Liver (tissue), 9 donors: Measurements from ENCODE around the gene SKIC2. TPM values are rescaled to one million over a fixed set of nuclear protein-coding genes. Genes with fewer than 3 reads are reported as not detected.

Source experiments
- DNase-seq: peaks from one replicate; pipeline ENCODE4 v3.0.0-alpha.2; 2017; ENCODE audit warnings: low spot score
- H3K27ac ChIP-seq, 2 donors: one replicate each; pipeline ENCODE4 v1.7.0; 2013; ENCODE audit warnings: inconsistent platforms in 2 of 2, low read length in 2 of 2, control low read depth in 1 of 2, low read depth in 1 of 2, mild to moderate bottlenecking in 1 of 2
- H3K27me3 ChIP-seq, 4 donors: one replicate each; pipeline versions ENCODE4 v1.6.1 to v1.7.0; 2013; ENCODE audit warnings: low read length in 3 of 4, inconsistent platforms in 1 of 4, mild to moderate bottlenecking in 1 of 4, moderate library complexity in 1 of 4; ENCODE audit not compliant: control insufficient read depth in 4 of 4, insufficient read depth in 4 of 4
- H3K36me3 ChIP-seq, 4 donors: one replicate each; pipeline versions ENCODE4 v1.6.1 to v1.7.0; 2013; ENCODE audit warnings: low read length in 3 of 4, mild to moderate bottlenecking in 3 of 4, low read depth in 1 of 4, moderate library complexity in 1 of 4; ENCODE audit not compliant: control insufficient read depth in 4 of 4, insufficient read depth in 3 of 4
- H3K4me1 ChIP-seq, 4 donors: one replicate each; pipeline versions ENCODE4 v1.6.1 to v1.7.0; 2013; ENCODE audit warnings: low read length in 3 of 4, mild to moderate bottlenecking in 3 of 4, moderate library complexity in 1 of 4; ENCODE audit not compliant: control insufficient read depth in 4 of 4, insufficient read depth in 4 of 4
- H3K4me3 ChIP-seq, 3 donors: one replicate each; pipeline versions ENCODE4 v1.6.1 to v1.7.0; 2013; ENCODE audit warnings: low read length in 3 of 3, control low read depth in 1 of 3, low read depth in 1 of 3, mild to moderate bottlenecking in 1 of 3
- H3K9ac ChIP-seq, 2 donors: one replicate each; pipeline ENCODE4 v1.7.0; 2013; ENCODE audit warnings: low read length in 2 of 2, mild to moderate bottlenecking in 2 of 2, moderate library complexity in 2 of 2, control low read depth in 1 of 2, low read depth in 1 of 2
- H3K9me3 ChIP-seq, 4 donors: one replicate each; pipeline versions ENCODE4 v1.6.1 to v1.7.0; 2013; ENCODE audit warnings: low read length in 3 of 4; ENCODE audit not compliant: control insufficient read depth in 4 of 4
- EGR1 ChIP-seq, 2 donors: IDR thresholded peaks; 2 replicates each; pipeline ENCODE4 v1.6.1; 2016 to 2018; ENCODE audit warnings: antibody characterized with exemption in 2 of 2, low read depth in 2 of 2
- FOXA1 ChIP-seq: IDR thresholded peaks from 2 replicates; pipeline ENCODE4 v1.6.1; 2016; ENCODE audit warnings: antibody characterized with exemption
- FOXA2 ChIP-seq: IDR thresholded peaks from 2 replicates; pipeline ENCODE4 v1.6.1; 2016; ENCODE audit warnings: antibody characterized with exemption
- GABPA ChIP-seq, 2 donors: IDR thresholded peaks in 1 of 2; conservative IDR thresholded peaks in 1 of 2; 2 replicates each; pipeline ENCODE4 v1.6.1; 2016; ENCODE audit warnings: antibody characterized with exemption in 2 of 2, mild to moderate bottlenecking in 1 of 2, moderate library complexity in 1 of 2
- HNF4A ChIP-seq, 2 donors: conservative IDR thresholded peaks; 2 replicates each; pipeline ENCODE4 v1.6.1; 2016; ENCODE audit warnings: antibody characterized with exemption in 2 of 2, mild to moderate bottlenecking in 2 of 2
- HNF4G ChIP-seq: IDR thresholded peaks from 2 replicates; pipeline ENCODE4 v1.6.1; 2016; ENCODE audit warnings: antibody characterized with exemption
- JUND ChIP-seq, 2 donors: IDR thresholded peaks; 2 replicates each; pipeline ENCODE4 v1.6.1; 2016; ENCODE audit warnings: antibody characterized with exemption in 2 of 2
- NR2F2 ChIP-seq: IDR thresholded peaks from 2 replicates; pipeline ENCODE4 v1.6.1; 2016; ENCODE audit warnings: antibody characterized with exemption
- RAD21 ChIP-seq, 2 donors: IDR thresholded peaks; 2 replicates each; pipeline ENCODE4 v1.6.1; 2016; ENCODE audit warnings: antibody characterized with exemption in 2 of 2, mild to moderate bottlenecking in 2 of 2
- RXRA ChIP-seq, 2 donors: IDR thresholded peaks; 2 replicates each; pipeline ENCODE4 v1.6.1; 2017 to 2018; ENCODE audit warnings: antibody characterized with exemption in 2 of 2, mild to moderate bottlenecking in 1 of 2
- SP1 ChIP-seq: IDR thresholded peaks from 2 replicates; pipeline ENCODE4 v1.6.1; 2018; ENCODE audit warnings: antibody characterized with exemption, mild to moderate bottlenecking
- TAF1 ChIP-seq: conservative IDR thresholded peaks from 2 replicates; pipeline ENCODE4 v1.6.1; 2016; ENCODE audit warnings: antibody characterized with exemption, mild to moderate bottlenecking
- YY1 ChIP-seq: IDR thresholded peaks from 2 replicates; pipeline ENCODE4 v1.6.1; 2016; ENCODE audit warnings: antibody characterized with exemption, mild to moderate bottlenecking
- WGBS: extraction: QIAGEN DNeasy Blood & Tissue Kit; methylation state at CpG from one replicate; pipeline ENCODE4 v1.1.7; 2013; 5-methylcytosine and 5-hydroxymethylcytosine counted together
- polyA plus RNA-seq, 2 donors: library from polyadenylated mRNA; stranded (reverse) in 1 of 2; unstranded in 1 of 2; fragments of 200-250 nt in 1 of 2; fragments of >200 nt in 1 of 2; fragmentation: Nextera tagmentation in 1 of 2; extraction: Ambion mirVana in 1 of 2; gene quantifications; one replicate each; pipeline versions ENCODE4 v1.2.1 to v1.2.3, GENCODE V29; 2013 to 2015
- total RNA-seq, 2 donors: library from RNA; depleted of rRNA; stranded (reverse); fragments of >200 nt; gene quantifications; one replicate each; pipeline ENCODE4 v1.2.3, GENCODE V29; 2014
- TF ChIP-seq, protein P1 (sequence below): IDR thresholded peaks from 2 replicates; pipeline ENCODE4 v1.6.1; 2016; ENCODE audit warnings: antibody characterized with exemption
- TF ChIP-seq, protein P2 (sequence below): IDR thresholded peaks from 2 replicates; pipeline ENCODE4 v1.6.1; 2016; ENCODE audit warnings: antibody characterized with exemption
- TF ChIP-seq, protein P3 (sequence below): IDR thresholded peaks from 2 replicates; pipeline ENCODE4 v1.6.1; 2016; ENCODE audit warnings: antibody characterized with exemption
- TF ChIP-seq, protein P4 (sequence below): fragments of 150-350 bp; IDR thresholded peaks from 2 replicates; pipeline ENCODE4 v1.5.1; 2017; ENCODE audit warnings: improper control_type of control experiment, low read depth, low read length; ENCODE audit not compliant: missing input control
- donor health status: healthy.
- donor health status: healthy.
- donor health status: healthy.
- donor health status: healthy.
- donor health status: healthy.

SKIC2 gene
- total and polyA plus RNA-seq, 4 donors: 26.7 to 57.6 (median 34.5) TPM

DNA sequence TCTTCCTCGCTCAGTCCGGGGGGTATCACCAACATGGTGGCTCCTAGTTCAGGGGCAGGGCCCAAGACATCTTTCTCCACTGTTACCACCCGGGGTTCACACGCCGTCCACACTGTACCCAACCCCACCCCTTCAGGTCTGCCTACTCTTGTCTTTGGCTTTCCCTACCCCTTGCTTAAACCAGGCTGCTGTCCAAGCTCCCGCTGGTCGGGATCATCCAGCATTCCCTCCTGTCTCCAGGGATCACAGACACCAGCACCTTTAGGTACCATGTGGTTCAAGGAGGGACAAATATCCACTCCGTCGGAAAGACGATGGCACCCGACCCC is 599 bp upstream of the SKIC2 start:
- H3K9ac ChIP-seq: peak overlapping the region; percentile 66 to 91
- peaks cover 4 to 27% (median 22%) of the 10 kb centered on the region in 4 donors for H3K4me1 ChIP-seq
- H3K9me3 ChIP-seq: no peaks in the 10 kb centered on the region
- no peaks in the 10 kb centered on the region for H3K27me3 ChIP-seq
- peaks cover 10 to 60% (median 39%) of the 10 kb centered on the region in 4 donors for H3K36me3 ChIP-seq
- H3K4me3 ChIP-seq: peak overlapping the region; percentile 55 to 97 (median 91)
- TF ChIP-seq GABPA (IDR thresholded peaks at IDR 0.05 in 1 of 2, conservative IDR thresholded peaks at IDR 0.05 in 1 of 2): no peak
- no peak for TF ChIP-seq RXRA (IDR thresholded peaks at IDR 0.05)
- TF ChIP-seq JUND (IDR thresholded peaks at IDR 0.05): no peak
- TF ChIP-seq HNF4G: no peak
- TF ChIP-seq FOXA2: no peak
- TF ChIP-seq, protein P1, sequence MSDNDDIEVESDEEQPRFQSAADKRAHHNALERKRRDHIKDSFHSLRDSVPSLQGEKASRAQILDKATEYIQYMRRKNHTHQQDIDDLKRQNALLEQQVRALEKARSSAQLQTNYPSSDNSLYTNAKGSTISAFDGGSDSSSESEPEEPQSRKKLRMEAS: no peak
- TF ChIP-seq, protein P2, sequence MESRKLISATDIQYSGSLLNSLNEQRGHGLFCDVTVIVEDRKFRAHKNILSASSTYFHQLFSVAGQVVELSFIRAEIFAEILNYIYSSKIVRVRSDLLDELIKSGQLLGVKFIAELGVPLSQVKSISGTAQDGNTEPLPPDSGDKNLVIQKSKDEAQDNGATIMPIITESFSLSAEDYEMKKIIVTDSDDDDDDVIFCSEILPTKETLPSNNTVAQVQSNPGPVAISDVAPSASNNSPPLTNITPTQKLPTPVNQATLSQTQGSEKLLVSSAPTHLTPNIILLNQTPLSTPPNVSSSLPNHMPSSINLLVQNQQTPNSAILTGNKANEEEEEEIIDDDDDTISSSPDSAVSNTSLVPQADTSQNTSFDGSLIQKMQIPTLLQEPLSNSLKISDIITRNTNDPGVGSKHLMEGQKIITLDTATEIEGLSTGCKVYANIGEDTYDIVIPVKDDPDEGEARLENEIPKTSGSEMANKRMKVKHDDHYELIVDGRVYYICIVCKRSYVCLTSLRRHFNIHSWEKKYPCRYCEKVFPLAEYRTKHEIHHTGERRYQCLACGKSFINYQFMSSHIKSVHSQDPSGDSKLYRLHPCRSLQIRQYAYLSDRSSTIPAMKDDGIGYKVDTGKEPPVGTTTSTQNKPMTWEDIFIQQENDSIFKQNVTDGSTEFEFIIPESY: no peak
- TF ChIP-seq, protein P3, sequence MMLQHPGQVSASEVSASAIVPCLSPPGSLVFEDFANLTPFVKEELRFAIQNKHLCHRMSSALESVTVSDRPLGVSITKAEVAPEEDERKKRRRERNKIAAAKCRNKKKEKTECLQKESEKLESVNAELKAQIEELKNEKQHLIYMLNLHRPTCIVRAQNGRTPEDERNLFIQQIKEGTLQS: no peak
- no peak for TF ChIP-seq YY1
- no peak for TF ChIP-seq TAF1
- no peak for TF ChIP-seq FOXA1
- no peak for TF ChIP-seq NR2F2
- no peak for TF ChIP-seq EGR1 (IDR thresholded peaks at IDR 0.05; ENCODE audit: low read depth in 2 of 2)
- no peak for TF ChIP-seq SP1
- WGBS: 10% methylated on average over 11 of the region's 11 CpGs
- no peak for DNase-seq
- peak overlapping the region; percentile 79 to 87 for H3K27ac ChIP-seq

DNA sequence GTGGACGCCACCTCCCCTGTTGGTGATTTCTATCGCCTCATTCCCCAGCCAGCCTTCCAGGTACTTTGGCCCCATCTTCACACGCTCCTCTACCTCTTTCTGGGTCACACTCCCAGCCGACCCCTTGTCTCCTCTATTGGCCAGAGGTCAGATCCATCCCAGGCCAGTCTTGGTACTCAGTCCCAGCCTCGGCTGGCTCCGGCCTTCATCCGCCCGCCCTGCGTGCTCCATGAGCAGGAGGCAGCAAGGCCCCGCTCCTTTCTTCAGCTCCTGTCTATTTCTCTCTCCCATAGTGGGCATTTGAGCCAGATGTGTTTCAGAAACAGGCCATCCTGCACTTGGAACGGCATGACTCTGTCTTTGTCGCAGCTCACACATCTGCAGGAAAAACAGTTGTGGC is 2.6 kb downstream of the SKIC2 start:
- TF ChIP-seq, protein P3: no peak
- TF ChIP-seq RAD21 (IDR thresholded peaks at IDR 0.05) (no peak), GABPA (IDR thresholded peaks at IDR 0.05 in 1 of 2, conservative IDR thresholded peaks at IDR 0.05 in 1 of 2) (no peak), NR2F2 (no peak), FOXA2 (no peak), JUND (IDR thresholded peaks at IDR 0.05) (no peak), SP1 (no peak), HNF4G (no peak), HNF4A (conservative IDR thresholded peaks at IDR 0.05) (no peak), FOXA1 (no peak), TAF1 (no peak), YY1 (no peak), RXRA (IDR thresholded peaks at IDR 0.05) (no peak), EGR1 (IDR thresholded peaks at IDR 0.05; ENCODE audit: low read depth in 2 of 2) (no peak)
- TF ChIP-seq, protein P4, sequence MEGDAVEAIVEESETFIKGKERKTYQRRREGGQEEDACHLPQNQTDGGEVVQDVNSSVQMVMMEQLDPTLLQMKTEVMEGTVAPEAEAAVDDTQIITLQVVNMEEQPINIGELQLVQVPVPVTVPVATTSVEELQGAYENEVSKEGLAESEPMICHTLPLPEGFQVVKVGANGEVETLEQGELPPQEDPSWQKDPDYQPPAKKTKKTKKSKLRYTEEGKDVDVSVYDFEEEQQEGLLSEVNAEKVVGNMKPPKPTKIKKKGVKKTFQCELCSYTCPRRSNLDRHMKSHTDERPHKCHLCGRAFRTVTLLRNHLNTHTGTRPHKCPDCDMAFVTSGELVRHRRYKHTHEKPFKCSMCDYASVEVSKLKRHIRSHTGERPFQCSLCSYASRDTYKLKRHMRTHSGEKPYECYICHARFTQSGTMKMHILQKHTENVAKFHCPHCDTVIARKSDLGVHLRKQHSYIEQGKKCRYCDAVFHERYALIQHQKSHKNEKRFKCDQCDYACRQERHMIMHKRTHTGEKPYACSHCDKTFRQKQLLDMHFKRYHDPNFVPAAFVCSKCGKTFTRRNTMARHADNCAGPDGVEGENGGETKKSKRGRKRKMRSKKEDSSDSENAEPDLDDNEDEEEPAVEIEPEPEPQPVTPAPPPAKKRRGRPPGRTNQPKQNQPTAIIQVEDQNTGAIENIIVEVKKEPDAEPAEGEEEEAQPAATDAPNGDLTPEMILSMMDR: no peak
- TF ChIP-seq, protein P1: no peak
- TF ChIP-seq, protein P2: no peak
- DNase-seq: no peak
- no peak overlapping the region for H3K27ac ChIP-seq
- H3K27me3 ChIP-seq: no peaks in the 10 kb centered on the region
- H3K4me1 ChIP-seq: peaks cover 4 to 49% (median 32%) of the 10 kb centered on the region in 4 donors
- 97% methylated on average over 12 of the region's 12 CpGs for WGBS
- H3K9me3 ChIP-seq: no peaks in the 10 kb centered on the region
- H3K36me3 ChIP-seq: peaks cover 14 to 49% (median 40%) of the 10 kb centered on the region in 4 donors
- H3K4me3 ChIP-seq: no peak overlapping the region
- no peak overlapping the region for H3K9ac ChIP-seq
